Ishikawa (cell line): ENCODE results near the gene EOGT.

Experiments used
- EP300 ChIP-seq: IDR thresholded peaks from 2 replicates; pipeline ENCODE4 v1.6.1; 2012; ENCODE audit warnings: borderline replicate concordance
- FOXM1 ChIP-seq: IDR thresholded peaks from 2 replicates; pipeline ENCODE4 v1.6.1; 2012; ENCODE audit warnings: low read depth, borderline replicate concordance
- MAX ChIP-seq: IDR thresholded peaks from 2 replicates; pipeline ENCODE4 v1.6.1; 2012
- RAD21 ChIP-seq: IDR thresholded peaks from 2 replicates; pipeline ENCODE4 v1.6.1; 2012; ENCODE audit warnings: low read depth
- TAF1 ChIP-seq: IDR thresholded peaks from 2 replicates; pipeline ENCODE4 v1.6.1; 2012; ENCODE audit warnings: low read depth, mild to moderate bottlenecking
- TCF12 ChIP-seq: IDR thresholded peaks from 2 replicates; pipeline ENCODE4 v1.6.1; 2012; ENCODE audit warnings: low read depth
- TEAD4 ChIP-seq: IDR thresholded peaks from 2 replicates; pipeline ENCODE4 v1.6.1; 2012
- YY1 ChIP-seq: IDR thresholded peaks from 2 replicates; pipeline ENCODE4 v1.6.1; 2012; ENCODE audit warnings: low read depth
- ZBTB7A ChIP-seq: IDR thresholded peaks from 2 replicates; pipeline ENCODE4 v1.6.1; 2012; ENCODE audit warnings: low read depth

- no peak for TF ChIP-seq YY1
- TF ChIP-seq ZBTB7A: no peak
- no peak for TF ChIP-seq TCF12
- no peak for TF ChIP-seq RAD21
- TF ChIP-seq MAX: no peak
- no peak for TF ChIP-seq TEAD4
- TF ChIP-seq FOXM1: no peak
- TF ChIP-seq EP300: no peak
- TF ChIP-seq TAF1: no peak
Observed at GRCh38 chr3:69020857-69021256, 7.4 kb upstream of the EOGT start.
